GM13977 (cell line): ENCODE measurements around the gene LINC01488.
A peak's percentile ranks its signal among the peaks of the same experiment; 100 is the strongest.

Experiments
- DNase-seq: peaks from one replicate; pipeline ENCODE4 v3.0.0; 2012; ENCODE audit warnings: low spot score
- in situ Hi-C: fragments of 300-500 bp; cut with MboI; formaldehyde crosslinking; loops from one replicate; pipeline ENCODE4 v1.12.0; 2022; ENCODE audit warnings: low sequenced_read_pairs, low pct_unique_long_range_greater_than_20kb, mixed read lengths, inconsistent platforms; ENCODE audit not compliant: unreplicated experiment
- TF ChIP-seq, protein P1 (sequence below): IDR thresholded peaks from 2 replicates; pipeline ENCODE4 v1.5.1; 2012; ENCODE audit warnings: mild to moderate bottlenecking, control low read depth; ENCODE audit not compliant: insufficient read depth; ENCODE audit errors: extremely low read depth, missing control alignments

Gene LINC01488

GRCh38 chr11:69463181-69463994, 18.1 kb upstream of the LINC01488 start:
- TF ChIP-seq, protein P1, sequence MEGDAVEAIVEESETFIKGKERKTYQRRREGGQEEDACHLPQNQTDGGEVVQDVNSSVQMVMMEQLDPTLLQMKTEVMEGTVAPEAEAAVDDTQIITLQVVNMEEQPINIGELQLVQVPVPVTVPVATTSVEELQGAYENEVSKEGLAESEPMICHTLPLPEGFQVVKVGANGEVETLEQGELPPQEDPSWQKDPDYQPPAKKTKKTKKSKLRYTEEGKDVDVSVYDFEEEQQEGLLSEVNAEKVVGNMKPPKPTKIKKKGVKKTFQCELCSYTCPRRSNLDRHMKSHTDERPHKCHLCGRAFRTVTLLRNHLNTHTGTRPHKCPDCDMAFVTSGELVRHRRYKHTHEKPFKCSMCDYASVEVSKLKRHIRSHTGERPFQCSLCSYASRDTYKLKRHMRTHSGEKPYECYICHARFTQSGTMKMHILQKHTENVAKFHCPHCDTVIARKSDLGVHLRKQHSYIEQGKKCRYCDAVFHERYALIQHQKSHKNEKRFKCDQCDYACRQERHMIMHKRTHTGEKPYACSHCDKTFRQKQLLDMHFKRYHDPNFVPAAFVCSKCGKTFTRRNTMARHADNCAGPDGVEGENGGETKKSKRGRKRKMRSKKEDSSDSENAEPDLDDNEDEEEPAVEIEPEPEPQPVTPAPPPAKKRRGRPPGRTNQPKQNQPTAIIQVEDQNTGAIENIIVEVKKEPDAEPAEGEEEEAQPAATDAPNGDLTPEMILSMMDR: no peak
- in situ Hi-C loops: no loop called here
- no peak for DNase-seq

DNA sequence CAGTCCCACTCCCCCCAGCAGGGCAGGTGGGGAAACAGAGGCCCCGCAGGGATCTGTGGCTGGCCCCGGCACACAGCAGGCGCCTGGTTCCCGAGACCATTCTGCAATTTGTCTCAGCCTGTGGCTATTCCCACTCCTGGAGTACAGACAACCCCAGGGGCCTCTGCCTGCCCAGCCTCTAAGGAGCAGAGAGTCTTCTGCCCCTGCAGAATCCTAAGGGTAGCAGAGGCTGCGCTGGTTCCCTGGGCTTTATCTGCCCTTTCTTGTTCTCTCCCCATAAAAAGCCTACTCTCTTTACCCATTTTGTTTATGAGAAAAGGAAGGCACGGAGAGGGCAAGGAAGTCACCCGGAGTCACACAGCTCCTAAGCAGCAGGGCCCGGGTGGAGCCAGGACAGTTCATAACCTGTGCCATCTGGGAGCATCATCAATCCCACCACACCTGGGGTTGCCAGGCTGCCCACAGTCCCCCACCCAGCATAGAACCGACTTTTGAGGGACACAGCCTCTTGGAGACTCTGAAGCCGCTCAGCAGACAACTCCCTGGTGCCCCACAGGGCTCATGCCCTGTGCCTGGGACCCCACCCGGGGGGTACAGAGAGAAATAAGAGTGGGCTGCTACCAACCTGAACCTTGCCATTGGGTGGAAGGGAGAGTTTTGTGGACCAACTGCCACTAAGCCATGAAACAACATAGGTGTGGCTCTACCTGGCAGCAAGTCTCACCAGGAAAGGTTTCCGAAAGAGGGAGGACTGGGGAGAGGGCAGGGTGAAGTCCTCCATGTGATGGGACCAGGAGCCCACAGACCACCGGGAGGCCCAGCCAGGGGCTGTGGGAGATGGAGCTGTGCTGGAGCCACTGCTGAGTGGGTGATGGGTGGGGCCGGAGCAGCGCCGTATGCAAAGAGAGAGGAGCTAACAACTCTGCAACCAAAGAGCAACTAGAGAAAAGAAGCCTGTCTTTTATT, 17.2 kb upstream of the LINC01488 start:
- no peak for DNase-seq
- TF ChIP-seq, protein P1: no peak
- in situ Hi-C loops: no loop called here

DNA sequence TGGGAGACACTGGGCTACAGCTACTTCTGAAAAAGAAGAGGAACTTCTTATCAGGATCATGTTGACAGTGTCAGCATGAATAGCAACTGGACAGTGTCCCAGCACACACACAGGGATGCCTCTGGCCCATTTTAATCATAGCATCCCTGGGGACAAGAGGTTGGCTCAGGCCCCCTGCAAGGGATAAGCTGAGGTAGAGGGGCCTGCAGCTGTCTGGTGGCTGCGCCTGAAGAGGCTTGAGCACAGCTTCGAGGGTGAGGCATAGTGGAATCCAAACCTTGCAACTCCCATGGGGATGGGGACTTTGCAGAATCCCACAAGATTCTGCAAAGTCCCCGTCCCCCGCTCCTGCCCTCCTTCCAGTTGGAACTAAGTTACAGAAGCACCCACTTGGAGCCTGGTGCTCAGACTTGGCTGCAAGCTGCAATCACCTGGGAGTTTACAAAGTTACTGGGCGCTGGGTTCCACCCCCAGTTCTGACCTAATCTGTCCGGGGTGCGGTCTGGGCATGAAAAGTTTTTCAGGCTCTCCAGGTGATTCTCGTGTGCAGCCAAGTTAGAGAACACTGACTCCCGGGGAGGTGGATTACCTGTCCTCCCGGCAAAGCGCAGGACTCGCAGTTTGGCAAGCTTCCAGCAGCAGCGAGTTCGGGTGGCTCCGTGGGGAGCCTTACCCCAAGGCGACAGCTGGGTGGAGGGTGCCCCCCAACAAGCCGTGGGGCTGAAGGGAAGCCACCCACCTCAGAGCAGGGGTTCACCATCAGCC, 16.0 kb upstream of the LINC01488 start:
- TF ChIP-seq, protein P1: no peak
- in situ Hi-C loops: no loop called here
- DNase-seq: no peak

DNA sequence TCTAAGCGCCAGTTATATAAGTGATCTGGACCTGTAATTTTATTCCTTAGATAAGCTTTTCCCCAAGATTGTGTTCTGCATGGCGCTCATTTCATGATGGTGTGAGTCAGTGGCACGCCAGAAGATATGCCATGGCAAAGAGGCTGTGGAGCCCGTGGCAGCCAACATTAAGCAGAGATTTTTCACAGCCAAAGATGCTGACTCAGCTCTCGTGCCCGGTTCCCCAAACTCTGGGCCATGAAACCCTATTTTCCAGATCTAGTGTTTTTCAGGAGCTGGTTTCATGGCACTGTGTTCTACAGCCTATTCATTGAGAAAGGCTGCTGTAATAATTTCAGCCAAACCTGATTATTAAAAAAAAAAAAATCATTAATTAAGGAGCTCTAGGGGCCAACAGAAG, 15.4 kb upstream of the LINC01488 start:
- TF ChIP-seq, protein P1: no peak
- DNase-seq: no peak
- in situ Hi-C loops: no loop called here

GRCh38 chr11:69467196-69467595, 14.3 kb upstream of the LINC01488 start:
- no peak for DNase-seq
- in situ Hi-C loops: no loop called here
- TF ChIP-seq, protein P1: no peak

DNA sequence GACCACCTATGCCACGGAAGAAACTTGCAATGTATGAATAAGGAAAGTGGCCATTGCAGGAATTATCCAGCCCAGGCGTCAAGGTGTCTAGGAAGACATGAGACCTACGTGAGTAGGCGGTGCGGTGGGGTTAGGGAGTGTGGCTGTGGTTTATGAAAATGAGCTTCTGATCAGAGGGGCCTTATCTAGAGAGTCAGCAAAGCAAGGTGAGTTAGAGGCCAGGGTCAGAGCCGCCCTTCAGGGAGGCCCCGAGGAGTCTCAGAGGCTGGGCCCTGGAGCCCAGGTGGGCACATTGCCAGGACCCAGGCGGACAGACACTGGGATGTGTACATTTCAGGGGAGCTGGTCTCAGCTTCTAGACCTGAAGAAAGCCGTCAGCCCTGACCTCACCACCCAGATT, 13.8 kb upstream of the LINC01488 start:
- in situ Hi-C loops: no loop called here
- TF ChIP-seq, protein P1: no peak
- peak; percentile 67 for DNase-seq
